ENCODE measurements around the gene KDM4C.

DNA sequence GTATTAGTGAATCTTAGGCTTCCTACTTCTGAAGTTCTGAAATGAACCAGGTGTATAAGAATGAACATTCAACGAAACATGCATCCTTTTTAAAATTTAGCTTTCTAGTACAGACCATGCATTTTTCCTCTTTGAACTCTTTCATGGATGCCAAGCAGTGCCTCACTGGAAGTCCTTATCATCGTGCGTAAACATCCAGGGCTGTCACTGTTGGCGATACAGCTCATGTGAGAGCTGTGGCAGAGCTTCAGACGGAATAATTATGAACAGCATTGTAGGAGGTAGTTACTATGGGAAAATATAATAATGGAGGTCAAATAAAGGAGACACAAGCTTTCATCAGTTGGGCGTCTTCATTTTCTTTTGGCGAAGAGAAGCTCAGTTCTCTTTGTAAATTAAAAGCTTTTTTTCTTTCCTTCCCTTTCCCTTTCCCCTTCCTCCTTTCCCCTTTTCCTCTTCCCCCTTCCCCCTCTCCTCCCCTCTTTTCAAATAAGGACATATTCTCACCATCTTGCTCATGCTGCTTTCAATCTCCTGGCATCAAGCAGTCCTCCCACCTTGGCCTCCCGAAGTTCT, 167.3 kb downstream of the KDM4C start:
- TF ChIP-seq RAD21 (IDR thresholded peaks at IDR 0.05; ENCODE audit: low read depth) (no peak), MAX (IDR thresholded peaks at IDR 0.05) (no peak), NFIC (IDR thresholded peaks at IDR 0.05) (no peak), CREB1 (IDR thresholded peaks at IDR 0.05; ENCODE audit: low read depth) (no peak), EP300 (IDR thresholded peaks at IDR 0.05; ENCODE audit: borderline replicate concordance) (no peak)
- TF ChIP-seq, protein P1, sequence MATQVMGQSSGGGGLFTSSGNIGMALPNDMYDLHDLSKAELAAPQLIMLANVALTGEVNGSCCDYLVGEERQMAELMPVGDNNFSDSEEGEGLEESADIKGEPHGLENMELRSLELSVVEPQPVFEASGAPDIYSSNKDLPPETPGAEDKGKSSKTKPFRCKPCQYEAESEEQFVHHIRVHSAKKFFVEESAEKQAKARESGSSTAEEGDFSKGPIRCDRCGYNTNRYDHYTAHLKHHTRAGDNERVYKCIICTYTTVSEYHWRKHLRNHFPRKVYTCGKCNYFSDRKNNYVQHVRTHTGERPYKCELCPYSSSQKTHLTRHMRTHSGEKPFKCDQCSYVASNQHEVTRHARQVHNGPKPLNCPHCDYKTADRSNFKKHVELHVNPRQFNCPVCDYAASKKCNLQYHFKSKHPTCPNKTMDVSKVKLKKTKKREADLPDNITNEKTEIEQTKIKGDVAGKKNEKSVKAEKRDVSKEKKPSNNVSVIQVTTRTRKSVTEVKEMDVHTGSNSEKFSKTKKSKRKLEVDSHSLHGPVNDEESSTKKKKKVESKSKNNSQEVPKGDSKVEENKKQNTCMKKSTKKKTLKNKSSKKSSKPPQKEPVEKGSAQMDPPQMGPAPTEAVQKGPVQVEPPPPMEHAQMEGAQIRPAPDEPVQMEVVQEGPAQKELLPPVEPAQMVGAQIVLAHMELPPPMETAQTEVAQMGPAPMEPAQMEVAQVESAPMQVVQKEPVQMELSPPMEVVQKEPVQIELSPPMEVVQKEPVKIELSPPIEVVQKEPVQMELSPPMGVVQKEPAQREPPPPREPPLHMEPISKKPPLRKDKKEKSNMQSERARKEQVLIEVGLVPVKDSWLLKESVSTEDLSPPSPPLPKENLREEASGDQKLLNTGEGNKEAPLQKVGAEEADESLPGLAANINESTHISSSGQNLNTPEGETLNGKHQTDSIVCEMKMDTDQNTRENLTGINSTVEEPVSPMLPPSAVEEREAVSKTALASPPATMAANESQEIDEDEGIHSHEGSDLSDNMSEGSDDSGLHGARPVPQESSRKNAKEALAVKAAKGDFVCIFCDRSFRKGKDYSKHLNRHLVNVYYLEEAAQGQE (IDR thresholded peaks at IDR 0.05; ENCODE audit: low read depth) = no peak
